GM19238 (cell line): ENCODE measurements around the gene AP3S1.

Source experiments
- DNase-seq: peaks from one replicate; pipeline ENCODE4 v3.0.0; 2011; ENCODE audit warnings: low spot score; ENCODE audit not compliant: insufficient read length

The AP3S1 gene

GRCh38 chr5:115936031-115936430, 94.3 kb downstream of the AP3S1 start:
- DNase-seq = no peak

DNA sequence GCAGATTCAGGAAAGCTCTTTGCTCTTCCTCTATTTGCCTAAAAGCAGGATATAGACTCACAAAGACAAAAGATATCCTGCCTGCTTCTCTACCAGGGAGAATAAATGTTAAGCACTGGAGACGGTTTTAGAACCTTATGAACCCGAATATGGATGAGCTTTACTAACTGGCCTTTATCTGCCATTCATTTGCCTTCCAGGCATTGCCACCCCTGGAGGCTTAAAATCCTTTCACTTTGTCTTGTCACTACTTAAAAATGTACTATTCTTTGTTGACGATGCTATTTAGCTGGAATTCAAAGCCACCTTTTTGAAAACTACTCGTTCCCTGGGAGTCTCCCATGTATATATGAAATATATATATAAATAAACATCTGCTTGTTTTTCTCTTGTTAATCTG, 97.3 kb downstream of the AP3S1 start:
- no peak for DNase-seq

- no peak for DNase-seq
Observed at GRCh38 chr5:115940080-115940810, 98.5 kb downstream of the AP3S1 start.

DNA sequence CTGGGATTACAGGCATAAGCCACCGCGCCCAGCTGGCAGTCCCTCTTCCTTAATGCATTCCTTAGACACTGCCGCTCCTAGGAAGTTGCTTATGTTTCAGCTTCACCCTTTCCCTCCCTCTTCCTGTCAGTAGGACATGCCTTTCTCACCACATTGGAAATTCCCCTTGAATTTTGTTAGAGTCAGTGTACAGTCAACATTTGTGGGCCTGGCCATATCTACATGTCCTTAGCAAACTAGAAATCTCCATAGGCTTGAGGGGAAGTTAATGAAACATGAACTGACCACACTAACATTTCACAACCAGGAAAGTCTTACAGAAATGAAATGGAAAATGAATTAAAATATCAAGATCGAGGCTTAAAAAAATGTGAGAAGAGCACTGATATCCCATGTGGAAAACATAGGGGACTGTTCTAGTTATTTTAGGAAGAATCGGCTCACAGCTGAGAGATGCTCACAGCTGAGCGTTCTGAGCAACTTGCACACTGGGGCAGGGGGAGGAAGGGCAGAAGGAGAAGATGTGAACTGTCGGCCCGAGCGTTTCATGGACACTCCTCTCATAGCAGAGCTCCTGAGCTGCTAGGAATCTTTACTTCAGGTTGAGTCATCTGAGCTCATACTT, 99.4 kb downstream of the AP3S1 start:
- DNase-seq = no peak

- DNase-seq = no peak
Observed at GRCh38 chr5:115944501-115944900, 102.8 kb downstream of the AP3S1 start.

- no peak for DNase-seq
Observed at GRCh38 chr5:115946655-115947054, 104.9 kb downstream of the AP3S1 start.

- no peak for DNase-seq
Observed at GRCh38 chr5:115947260-115947659, 105.5 kb downstream of the AP3S1 start.

DNA sequence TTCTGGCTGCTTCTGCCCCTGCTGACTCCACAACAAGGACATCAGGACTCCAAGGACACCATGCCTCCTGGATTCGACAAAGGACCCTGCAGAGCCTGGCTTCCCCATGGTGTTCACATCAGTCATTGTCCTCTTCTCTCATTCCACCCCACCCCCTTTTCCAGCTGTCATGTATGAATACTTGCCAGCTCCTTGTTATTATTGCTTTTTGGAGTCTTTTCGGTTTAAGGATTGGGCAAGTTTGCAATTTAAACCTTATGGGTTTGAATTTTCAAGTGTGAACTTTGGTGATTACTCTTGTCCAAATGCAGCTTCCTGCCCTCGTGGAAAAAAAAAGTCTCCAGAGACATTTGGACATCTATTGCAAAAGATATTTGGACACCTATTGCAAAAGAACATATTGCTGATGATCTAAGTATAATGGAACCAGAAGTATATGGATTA, 106.4 kb downstream of the AP3S1 start:
- DNase-seq = no peak

DNA sequence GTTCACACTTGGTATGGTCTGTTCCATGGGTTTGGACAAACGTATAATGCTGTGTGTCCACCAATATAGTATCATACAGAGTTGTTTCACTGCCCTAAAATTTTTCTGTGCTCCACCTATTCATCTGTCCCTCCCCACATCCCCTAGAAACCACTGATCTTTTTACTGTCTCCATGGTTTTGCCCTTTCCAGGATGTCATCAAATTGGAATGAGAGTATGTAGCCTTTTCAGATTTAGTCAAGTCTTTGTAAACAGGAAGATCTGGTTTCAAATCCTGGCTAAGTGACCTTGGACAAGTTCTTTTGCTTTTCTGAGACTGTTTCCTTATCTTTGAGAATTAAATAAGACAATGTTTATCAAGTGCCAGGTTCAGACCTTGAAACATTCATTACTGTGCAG, 107.4 kb downstream of the AP3S1 start:
- no peak for DNase-seq

DNA sequence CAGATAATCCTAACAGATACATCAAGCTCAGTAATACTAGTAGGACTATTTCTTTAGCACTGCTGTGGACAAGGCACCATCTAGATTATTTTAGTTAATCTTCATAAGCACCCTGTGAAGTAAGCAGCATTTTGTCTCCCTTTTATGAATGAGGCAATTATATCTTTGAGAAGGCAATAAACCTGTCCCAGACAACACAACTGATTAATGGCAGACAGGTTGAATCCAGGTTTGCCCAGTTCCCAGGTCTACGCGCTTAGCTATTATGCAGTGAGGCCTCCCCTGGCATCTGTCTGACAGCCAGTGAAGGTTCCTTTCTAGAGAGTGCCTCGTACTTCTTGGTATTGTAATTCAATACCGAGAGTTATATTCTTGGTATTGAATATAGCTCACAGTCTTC, 110.9 kb downstream of the AP3S1 start:
- DNase-seq = no peak

DNA sequence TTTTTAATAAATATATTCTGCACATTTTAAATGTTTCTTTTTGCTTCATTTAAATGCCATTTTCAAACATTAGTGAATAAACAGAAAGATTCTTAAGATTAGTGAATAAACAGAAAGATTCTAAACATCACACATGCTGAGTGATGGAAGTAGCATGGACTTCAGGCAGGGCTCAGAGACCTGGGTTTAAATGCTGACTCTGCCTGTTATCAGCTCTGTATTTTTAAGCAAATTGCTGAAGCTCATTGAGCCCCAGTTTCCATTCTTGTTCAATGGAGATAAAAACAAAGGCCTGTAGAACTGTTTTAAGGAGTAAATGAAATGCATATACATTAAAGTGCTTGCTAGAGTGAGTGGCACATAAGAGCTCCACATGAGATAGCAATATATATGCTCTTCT, 112.4 kb downstream of the AP3S1 start:
- DNase-seq = no peak

DNA sequence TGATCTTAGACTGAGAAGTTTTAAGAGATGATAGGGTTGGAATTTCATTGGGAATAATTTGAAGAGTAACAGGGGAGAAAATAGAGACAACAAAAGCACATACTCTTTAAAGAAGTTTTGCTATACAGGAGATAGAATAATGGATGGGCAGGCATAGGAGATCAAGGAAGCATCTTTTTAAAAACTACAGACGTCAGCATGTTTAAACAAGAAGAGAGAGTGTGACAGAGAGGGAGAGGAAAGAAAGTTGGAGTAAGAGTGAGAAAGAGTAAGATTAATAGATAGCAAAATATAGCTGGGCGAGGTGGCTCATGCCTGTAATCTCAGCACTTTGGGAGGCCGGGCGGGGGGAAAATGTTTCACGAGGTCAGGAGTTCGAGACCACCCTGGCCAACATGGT, 115.2 kb downstream of the AP3S1 start:
- DNase-seq = no peak

GRCh38 chr5:115961381-115962238, 119.9 kb downstream of the AP3S1 start:
- DNase-seq = no peak

- DNase-seq = no peak
Observed at GRCh38 chr5:115962239-115962564, 120.5 kb downstream of the AP3S1 start, which contains the start of gene LVRN. Gene LVRN, plus strand, starts transcription at chr5:115962475. Its CDS starts 143 bp downstream, at chr5:115962618.

DNA sequence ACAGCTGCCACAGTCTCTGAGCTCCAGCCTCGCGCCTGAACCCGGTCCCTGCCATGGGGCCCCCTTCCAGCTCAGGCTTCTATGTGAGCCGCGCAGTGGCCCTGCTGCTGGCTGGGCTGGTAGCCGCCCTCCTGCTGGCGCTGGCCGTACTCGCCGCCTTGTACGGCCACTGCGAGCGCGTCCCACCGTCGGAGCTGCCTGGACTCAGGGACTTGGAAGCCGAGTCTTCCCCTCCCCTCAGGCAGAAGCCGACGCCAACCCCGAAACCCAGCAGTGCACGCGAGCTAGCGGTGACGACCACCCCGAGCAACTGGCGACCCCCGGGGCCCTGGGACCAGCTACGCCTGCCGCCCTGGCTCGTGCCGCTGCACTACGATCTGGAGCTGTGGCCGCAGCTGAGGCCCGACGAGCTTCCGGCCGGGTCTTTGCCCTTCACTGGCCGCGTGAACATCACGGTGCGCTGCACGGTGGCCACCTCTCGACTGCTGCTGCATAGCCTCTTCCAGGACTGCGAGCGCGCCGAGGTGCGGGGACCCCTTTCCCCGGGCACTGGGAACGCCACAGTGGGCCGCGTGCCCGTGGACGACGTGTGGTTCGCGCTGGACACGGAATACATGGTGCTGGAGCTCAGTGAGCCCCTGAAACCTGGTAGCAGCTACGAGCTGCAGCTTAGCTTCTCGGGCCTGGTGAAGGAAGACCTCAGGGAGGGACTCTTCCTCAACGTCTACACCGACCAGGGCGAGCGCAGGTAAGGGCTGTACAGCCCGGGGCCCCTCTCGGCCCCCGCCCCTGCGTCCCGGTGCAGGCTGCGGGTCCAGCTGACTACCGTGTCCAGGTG, 121.0 kb downstream of the AP3S1 start:
- DNase-seq = no peak

GRCh38 chr5:115963566-115963965, 121.8 kb downstream of the AP3S1 start:
- no peak for DNase-seq
